HG02798 (cell line): ENCODE data around the gene VAV2.
A peak's percentile ranks its signal among the peaks of the same experiment; 100 is the strongest.
"Not testable (repeated sequence)": the region's sequence is repeated elsewhere in the genome, so short reads cannot be mapped to it uniquely, and the experiment has no call there.

ENCODE experiments used
- ATAC-seq: cut with Tn5 transposase; IDR thresholded peaks from one replicate; pipeline ENCODE4 v1.9.1; 2021; ENCODE audit warnings: mild to moderate bottlenecking; ENCODE audit not compliant: unreplicated experiment, poor library complexity

The VAV2 gene

DNA sequence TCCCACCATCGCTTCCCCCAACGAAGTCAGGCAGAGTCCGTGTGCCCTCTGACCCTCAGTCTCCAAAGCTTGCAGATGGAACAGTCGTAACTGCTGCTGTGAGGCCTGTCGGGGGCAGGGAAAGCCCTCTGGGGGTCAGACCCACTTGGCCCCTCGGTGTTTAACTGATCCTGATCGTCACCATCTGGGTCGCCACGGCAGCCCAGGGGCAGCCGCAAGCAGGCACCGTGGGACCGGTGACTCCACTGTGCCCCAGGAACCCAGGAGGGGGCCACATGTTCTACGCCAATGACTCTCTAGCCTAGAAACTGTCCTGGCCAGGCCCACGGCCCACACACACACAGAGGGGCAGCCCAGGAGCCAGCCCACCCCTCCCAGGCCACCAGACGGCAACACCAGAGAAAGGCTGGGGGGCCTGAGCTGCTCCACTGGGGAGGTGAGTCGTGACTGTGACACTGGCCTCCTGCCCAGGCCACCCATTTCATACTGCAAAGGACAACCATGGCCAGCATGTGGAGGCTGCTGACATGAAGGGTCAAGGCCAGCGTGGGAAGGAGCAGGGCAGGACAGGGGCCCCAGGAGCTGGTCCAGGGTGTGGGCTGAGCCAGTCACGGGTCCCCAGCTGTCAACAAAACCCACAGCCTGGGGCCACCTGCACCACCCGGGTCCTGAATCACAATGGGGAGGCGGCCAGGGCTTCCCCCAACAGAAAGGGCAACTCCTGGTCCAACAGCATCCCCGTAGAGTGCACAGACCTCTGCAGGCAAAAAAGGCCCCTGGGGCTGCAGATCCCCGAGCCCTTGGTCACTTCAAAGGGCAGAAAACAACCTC is 20.8 kb downstream of the VAV2 start:
- ATAC-seq, result no peak

DNA sequence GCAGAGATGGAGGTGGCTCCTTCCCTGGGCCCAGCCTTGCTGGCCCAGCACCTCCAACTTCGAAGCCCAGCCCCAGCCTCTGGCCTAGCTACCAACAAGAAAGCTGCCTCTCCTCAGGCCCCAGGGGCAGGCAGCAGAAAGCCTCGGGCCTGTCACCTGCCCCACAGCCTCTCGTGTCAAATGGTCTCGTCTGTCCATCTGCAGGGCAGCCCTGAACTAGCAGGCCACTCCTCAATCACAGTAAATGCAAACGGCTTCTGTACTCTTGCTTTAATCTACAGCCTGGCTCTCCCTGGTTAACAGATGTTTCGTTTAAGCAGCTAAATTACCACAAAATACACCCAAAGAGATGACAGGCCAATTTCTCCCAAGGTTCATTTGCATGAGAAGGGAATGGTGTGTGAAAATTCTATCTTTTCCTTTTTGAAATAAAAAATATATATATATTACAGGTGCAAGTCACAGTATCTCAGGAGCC is 21.5 kb downstream of the VAV2 start:
- no peak for ATAC-seq

DNA sequence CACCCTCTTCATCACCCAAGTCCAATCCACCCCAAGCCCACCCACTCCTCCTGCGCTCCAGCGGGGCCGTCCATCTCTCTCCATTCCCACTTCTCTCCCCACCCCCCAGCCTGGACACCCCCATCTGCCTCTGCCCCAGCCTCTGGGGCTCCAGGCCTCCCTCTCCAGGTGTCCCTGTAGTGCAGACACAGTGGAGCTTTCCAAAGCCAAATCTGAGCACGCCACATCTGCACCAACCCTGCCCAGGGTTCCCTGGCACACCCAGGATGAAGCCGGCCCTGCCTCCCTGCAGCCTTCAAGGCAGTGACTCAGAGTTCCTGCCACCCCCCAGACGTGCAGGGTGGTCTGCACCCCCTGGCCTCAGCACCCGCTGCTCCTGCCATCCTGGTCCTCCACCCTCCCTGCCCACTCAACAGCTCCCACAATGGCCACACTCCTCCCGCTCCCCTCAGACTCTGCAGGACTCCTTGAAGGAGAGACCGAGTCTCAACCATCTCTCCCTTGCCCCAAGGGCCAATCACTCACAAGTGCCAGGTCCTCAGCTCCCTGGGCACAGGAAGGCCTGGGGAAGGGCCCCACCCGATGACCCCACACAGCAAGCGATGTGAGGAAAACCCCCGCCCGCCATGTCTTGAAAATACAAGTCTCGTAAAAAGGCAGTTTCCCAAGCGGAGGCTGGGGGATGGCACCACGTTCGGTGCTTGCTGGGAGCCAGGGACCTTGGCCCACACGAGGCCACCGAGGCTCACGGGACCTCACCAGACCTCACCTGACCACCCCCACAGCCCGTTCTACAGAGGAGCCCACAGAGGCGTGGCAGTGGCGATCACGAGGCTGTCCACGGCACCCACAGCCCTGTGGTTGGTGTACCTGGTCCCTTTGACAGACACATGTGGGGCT is 22.2 kb downstream of the VAV2 start:
- ATAC-seq, result no peak

DNA sequence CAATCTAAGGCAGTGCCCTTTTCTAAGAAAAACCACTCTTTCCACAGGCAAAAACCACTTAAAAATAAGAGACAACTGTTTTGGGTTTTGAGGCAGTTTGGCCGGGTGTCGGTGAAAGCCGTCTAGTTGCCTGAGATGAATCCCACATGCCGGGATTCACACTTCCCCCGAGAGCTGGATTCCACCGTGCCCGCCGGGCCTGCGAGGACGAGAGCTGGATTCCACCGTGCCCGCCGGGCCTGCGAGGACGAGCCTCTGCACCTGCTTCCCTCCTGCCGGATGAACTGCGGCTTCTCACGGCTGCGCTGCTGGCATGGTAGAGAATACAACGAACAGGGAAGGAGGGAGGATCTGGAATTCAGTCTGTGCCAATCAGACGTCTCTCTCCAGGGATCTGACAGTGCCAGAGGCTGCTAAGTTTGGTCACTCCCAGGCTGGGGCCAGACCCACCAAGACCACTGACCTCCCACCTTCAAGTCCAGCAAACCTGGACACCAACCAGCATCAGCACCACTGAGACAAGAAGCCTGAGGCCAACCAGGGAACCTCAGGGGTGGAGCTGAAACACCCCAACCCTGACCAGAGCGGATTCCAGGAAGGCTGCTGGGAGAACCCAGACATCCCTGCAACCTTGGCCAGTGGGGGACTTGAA is 23.0 kb downstream of the VAV2 start:
- ATAC-seq, result no peak

DNA sequence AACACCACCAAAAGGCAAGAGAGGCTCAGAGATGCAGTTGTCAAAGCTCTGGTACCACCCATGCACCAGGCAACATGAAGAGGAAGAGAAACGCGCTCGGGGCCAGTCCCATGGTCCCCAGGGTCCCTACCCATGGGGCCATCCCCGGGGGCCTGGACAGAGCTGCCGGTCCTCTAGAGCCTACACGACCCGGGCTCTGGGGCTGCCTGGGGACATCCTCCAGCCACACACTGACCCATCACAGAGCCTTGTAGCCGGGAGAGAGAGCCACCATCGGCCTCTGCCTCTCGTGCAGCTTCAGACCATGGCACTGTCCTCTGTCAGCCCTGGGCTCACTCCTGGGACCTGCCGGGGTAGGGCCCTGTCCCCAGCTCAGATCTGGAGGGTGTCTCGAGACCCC is 23.7 kb downstream of the VAV2 start:
- ATAC-seq, result peak; percentile 40

DNA sequence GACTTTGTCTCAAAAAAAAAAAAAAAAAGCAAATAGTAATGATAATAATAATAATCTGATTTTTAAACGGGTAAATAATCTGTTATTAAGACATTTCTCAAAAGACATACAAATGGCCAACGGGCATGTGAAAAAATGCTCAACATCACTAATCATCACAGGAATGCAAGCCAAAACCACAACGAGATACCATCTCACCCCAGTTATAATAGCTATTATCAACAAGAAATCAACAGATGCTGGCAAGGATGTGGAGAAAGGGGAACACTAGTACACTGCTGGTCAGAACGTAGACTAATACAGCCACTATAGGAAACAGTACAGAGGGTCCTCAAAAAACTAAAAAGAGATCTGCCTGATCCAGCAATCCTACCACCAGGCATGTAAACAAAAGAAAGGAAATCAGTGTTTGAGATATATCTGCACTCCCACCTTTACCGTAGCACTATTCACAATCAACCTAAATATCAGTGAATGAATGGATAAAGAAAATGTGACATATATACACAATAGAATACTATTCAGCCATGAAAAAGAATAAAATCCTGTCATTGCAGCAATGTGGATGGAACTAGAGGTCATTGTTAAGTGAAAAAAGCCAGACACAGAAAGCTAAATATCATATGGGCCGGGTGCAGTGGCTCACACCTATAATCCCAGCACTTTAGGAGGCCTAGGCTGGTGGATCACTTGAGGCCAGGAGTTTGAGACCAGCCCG is 24.9 kb downstream of the VAV2 start:
- ATAC-seq, result no peak

DNA sequence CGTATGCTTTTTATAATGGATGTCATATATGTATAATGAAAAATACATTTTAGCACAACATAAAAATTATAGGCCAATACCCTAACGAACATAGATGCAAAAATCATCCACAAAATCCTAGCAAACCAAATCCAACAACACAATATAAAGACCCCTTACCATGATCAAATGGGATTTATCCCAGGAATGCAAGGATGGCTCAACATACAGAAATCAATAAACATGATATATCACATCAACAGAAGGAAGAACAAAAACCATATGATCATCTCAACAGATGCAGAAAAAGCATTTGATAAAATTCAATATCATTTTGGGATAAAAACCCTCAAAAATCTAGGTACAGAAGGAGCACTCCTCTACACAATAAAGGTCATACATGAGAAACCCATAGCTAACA is 27.7 kb downstream of the VAV2 start:
- no peak for ATAC-seq

DNA sequence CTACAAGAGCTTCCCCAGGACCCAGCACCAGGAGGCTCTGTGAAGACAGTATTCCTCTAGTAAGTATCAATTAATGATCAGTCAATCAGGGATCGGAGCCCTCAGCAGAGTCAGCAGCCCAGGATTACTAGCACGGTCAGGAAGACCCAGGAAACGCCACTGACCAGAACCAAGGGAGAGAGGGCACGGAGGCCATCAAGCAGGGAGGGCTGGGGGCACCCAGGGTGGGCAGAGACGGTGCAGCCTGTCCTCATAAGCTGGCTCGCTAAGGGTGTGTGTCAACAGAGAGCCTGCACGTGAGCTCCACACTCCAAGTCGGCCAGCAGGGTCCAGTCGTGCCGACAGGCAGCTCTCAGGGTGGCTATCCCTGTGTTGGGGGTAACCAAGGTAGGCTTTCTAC is 29.0 kb downstream of the VAV2 start:
- no peak for ATAC-seq

DNA sequence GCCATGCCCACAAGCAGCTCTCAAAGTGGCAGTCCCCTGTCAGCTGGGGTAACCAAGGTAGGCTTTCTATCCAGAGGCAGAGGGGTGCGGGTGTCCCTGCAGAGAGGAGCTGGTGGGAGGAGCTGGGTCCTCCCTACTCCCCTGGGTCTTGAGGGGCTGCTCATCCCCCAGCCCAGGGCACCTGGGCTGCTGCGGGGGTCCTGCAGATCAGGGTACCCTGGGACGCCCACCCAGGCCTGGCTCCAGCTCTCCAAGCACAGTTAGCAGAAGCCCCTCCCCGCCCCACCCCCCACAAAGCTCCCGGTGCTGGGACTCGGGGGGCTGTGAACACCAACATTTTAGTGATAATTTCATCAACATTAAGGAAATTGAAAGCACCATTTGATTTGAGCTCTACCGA is 29.8 kb downstream of the VAV2 start:
- ATAC-seq, result no peak

DNA sequence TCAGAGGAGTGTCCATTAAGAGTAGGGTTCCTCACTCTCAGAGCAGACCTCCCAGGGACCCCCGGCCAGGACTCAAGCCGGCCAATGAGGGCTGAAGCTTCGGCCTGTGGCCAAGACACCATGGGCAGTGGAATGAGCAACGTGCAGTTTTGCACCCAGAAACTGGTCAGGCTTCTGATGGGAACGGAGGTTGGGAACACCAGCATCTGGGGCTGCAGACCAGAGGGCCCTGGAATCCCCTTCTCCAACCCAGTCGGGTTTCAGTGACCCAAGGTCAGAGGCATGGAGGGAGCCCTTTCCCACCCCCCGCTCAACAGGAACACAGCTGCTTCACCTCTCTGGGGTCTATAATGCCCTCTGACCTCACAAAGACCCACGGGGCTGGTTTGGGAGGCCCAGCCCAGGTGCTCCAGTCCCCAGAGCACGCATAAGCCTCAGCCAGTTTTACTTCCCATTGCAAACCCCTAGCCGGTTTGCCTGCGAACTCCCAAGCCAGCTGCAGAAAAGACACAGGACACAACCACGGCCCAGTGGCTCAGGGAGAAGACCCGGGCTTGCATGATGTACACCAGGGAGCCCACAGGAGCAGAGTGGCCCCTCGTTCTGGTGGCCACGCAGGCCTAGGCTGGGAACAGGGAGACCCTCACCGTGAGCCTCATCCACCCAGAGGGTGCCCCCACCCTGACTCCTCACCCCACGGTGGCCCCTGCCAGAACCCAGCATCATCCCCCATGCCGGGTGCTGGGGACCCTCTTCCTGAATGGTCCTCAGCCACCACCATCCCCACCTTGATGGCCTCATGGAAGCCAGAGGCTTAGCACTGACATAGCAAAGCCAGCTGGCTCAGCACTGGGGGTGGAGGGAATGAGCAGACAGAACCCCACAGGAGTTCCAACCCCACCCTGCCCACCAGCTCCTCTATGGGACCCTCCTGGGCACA is 30.6 kb downstream of the VAV2 start:
- no peak for ATAC-seq

DNA sequence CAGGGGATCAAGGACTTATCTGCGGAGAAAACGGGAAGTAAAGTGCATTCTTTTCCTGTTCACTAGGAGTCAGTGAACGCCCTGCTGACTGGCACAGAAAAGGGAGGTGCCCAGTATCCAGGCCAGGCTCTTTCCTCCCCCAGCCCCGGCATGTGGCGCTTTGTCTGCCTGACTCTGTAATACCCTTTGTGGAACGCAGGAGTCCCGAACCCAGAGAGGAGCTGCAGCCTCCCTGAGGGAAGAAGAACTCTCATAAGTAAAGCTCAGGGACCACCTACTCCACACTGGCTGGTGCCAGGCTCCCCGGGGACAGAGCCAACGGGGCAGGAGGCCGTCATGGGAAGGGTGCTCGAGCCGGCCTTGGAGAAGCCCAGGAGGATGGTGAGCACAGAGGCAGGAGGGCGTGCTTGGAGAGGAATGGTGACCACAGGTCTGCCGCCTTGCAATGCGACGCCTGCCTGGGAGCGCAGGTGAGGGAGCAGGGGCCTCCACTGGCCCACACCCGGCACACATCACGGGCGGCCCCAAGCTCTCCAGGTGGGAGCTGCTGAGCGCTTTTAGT is 31.5 kb downstream of the VAV2 start:
- no peak for ATAC-seq

DNA sequence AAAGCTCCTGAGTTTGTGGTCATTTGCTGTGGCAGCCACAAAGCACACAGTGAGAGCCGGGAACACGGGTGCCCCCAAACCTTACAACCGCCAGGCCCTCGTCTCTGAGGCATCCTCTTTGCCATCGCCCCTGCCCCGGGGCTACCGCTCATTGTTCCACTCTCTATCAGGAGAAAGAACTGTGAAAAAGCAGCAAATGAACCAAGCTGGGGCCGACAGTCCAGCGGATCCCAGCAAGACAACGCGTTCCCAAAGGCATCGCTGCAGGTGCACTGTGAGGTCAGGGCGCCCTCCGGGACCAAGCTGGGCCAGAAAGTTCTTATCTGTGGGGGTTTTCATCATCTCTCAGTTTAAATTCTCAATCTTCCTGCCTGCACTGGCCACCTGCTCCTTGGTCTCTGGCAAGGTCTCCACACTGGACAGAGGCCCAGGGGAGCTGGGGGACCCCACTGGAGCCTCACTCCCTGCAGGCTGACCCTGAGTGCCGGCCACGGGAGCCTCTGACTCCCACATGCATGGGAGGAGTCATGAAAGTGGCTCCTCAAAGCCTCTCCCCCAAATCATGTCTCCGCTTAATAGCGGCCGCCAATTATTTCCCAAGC is 32.1 kb downstream of the VAV2 start:
- ATAC-seq, result no peak

DNA sequence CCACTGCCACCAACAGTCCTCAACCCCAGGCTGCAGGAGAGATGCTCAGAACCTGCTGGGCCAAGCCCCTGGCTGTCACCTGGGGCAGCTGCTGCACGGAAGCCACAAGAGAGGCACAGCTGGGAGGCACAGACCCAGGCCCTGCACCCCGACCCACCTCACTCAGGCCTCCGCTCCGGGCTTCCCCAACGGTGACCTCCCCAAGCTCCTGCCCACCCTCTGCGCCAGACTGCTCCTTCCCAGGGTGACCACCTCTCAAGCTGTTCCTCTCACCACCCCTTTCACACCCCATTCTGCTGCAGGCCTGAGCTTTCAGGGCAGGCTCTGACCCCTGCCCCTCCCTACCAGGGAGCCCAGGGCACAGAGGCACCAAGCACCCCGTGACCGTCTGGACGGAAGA is 33.0 kb downstream of the VAV2 start:
- no peak for ATAC-seq

DNA sequence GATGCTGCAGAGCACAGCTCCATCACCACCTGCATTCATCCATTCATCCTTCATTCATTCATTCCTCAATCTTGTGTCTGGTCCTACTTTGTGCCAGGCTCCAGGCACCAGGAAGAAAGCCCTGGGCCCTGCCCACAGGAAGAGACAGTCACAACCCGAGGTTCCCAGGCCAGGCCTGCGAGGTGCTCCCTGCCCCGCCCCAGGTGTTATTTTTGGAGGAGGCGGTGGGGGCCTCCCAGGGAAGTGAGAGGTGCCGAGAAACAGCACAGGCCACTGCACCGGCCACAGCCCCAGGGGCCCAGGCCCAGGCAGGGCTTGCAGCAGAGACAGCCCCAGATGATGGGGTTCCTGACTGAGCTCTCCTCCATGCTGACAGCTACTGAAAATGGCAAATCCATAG is 33.4 kb downstream of the VAV2 start:
- ATAC-seq, result peak; percentile 34

DNA sequence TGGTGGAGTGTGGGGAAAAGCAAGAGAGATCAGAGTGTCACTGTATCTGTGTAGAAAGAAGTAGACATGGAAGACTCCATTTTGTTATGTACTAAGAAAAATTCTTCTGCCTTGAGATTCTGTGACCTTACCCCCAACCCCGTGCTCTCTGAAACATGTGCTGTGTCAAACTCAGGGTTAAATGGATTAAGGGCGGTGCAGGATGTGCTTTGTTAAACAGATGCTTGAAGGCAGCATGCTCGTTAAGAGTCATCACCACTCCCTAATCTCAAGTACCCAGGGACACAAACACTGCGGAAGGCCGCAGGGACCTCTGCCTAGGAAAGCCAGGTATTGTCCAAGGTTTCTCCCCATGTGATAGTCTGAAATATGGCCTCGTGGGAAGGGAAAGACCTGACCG is 34.4 kb downstream of the VAV2 start:
- ATAC-seq, result not testable (repeated sequence)

DNA sequence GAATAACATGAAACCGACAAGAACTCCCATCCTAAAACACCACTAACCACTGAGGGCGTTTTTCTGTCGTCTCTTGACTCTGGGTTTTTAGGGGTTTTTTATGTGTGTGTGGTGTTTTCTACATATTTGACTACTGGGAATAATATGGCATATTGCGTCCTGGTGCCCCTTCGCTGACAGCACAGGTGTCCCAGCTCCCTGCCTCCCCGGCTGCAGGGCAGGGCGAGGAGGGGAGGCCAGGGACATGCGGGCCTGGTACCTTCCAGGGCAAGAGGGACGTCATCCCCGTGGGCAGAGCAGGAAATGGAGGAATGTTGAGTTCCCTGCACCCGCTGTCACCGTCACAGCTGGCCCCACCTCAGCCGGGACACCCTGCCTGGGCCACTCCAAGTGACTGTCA is 34.8 kb downstream of the VAV2 start:
- no peak for ATAC-seq

DNA sequence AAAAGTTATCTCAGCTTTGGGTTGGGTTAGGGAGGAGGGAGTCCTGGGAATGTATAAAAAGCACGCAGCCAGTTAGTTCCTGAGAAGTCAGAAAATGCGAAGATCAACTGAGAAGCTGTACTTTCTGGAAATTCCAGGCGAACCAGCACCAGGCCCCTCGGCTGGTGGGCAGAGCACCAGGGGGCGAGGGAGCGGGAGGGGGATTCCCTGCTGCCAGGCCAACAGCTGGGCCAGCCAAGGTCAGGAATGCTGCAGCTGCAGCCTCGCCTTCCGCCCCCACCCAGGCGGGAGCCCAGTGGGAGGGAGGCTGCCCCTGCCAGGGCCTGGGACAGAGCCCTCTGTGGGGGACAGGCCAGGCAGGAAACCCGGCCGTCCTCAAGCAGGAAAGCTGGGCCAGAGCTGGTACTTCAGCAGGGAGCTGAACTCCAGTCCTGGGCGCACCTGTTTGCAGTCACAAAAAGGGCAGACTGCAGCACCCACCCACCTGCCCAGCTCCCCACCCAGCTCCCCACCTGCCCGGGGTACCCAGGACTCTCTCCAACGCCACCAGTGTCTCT is 35.5 kb downstream of the VAV2 start:
- ATAC-seq, result no peak

DNA sequence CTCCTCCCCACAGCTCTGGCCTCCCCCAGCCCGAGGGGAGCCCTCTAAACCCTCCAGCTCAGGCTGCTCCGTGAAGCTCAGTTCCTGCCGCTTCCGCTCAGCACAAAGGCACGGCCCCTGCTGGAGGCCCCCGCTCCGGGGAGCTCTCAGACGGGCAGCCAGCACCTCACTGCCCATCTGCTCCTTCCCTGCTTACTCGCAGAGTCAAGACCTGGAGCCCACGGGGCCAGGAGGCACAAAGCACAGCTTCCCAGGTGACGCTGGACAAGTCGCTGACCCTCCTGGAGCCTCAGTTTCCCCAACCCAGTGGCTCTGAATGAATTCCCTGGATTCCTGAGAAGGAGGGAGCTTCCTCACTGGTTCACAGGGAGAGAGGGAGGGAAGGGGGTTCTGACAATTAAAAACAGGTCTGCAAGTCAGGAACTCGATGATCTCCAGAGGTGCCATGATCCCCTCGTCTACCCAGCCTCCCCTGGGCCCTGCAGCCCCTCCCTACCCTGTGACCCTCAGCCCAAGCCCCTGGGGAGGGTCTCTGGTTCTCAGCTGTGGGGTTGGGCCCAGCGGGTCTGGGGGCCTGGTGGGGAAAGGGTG is 36.2 kb downstream of the VAV2 start:
- no peak for ATAC-seq
